Stimulated activated CD4-positive, alpha-beta T cell treated with anti-CD3 and anti-CD28 coated beads, Interleukin-4, amount 100 ng/mL, for 24 hours (primary cell): ENCODE measurements around the gene SLC7A9.
"Not testable (repeated sequence)": the region's sequence is repeated elsewhere in the genome, so short reads cannot be mapped to it uniquely, and the experiment has no call there.

Experiments used
- DNase-seq: peaks from one replicate; pipeline ENCODE4 v3.0.0-alpha.2; 2020

SLC7A9 gene

DNA sequence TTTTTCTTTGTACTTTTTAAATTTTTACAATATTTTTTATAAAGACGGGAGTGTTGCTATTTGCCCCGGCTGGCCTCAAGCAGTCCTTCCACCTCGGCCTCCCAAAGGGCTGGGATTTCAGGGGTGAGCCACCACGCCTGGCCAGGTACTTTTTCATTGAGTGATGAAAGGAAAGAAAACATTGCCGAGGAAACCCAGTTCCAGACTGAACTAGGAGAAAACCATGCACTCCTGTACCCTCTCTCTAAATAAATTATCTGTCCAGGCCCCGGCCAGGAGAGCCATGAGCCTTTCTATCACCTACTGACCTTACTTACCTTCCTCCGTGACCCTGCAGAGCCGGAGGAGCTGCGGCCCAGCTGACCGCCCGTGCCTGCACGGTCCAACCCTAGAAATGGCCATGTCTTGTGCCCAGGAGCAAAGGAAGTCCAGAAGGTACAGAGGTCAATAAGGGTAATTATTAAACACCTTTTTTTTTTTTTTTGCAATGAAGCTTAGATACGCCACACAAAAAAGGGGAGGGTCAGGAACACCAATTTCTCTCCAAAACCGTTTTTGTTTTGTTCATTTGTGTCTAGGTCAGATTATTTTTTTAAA lies at the start of gene SLC7A9:
SLC7A9 (minus strand) TSS at position 399 of the 597 bp plus-strand sequence. CDS start 1,233 bp downstream, outside the sequence.
- DNase-seq: no peak

DNA sequence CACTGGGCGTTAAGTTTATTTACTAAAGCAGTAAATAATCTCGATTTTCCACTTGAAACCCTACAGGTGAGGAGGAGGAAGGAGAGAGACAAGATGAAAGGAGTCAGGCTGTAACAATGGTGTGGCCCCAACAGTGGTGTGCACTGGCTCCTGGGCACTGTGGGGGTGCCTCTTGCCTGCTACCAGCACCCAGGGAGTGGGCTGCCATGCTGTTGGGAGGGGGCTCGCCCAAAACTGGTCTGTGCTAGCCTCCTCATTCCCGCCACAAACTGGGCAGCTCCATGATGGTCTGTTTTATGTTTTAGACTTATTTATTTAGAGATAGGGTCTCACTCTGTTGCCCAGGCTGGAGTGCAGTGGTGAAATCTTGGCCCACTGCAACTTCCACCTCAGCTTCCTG lies 49.8 kb upstream of the SLC7A9 start:
- no peak for DNase-seq

DNA sequence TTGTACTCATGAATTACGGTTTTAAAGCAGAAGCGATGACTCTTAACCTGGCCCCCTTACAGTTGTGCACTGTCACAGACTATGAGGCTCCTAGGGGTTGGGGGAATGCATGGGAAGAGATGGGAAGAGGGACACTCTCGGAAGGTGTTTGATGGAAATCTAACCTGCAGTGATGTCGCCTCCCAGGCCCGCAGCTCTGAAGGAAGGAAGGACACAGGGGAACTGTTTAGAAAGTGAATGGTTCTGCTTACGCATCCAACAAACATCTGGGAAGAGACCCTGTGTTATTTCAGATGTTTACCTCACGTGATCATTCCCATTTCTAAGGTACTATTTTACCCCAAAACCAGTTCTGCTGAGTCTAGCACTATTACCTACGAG lies 48.0 kb upstream of the SLC7A9 start:
- DNase-seq: no peak

- DNase-seq: no peak
These were observed 47.5 kb upstream of the SLC7A9 start for GRCh38 chr19:32916969-32917615.

- DNase-seq: no peak
These were observed 45.5 kb upstream of the SLC7A9 start for GRCh38 chr19:32914879-32915660.

DNA sequence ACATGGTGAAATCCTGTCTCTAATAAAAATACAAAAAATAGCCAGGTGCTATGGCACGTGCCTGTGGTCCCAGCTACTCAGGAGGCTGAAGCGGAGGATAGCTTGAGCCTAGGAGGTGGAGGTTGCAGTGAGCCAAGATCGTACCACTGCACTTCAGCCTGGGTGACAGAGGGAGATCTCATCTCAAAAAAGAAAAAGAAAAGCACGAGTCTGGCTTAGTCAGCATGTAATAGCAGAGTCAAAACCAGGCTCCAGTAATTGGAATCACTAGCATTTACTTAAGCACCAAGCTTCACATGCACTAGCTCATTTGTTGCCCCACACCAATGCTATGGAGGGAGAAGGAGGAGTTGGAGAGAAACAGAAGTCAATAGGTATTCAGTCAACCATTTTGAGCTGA lies 41.9 kb upstream of the SLC7A9 start:
- no peak for DNase-seq

- DNase-seq: no peak
These were observed 41.3 kb upstream of the SLC7A9 start for GRCh38 chr19:32910874-32911273.

GRCh38 chr19:32910094-32910493 lies 40.5 kb upstream of the SLC7A9 start:
- DNase-seq: no peak

GRCh38 chr19:32909257-32909656 lies 39.7 kb upstream of the SLC7A9 start:
- DNase-seq: no peak

DNA sequence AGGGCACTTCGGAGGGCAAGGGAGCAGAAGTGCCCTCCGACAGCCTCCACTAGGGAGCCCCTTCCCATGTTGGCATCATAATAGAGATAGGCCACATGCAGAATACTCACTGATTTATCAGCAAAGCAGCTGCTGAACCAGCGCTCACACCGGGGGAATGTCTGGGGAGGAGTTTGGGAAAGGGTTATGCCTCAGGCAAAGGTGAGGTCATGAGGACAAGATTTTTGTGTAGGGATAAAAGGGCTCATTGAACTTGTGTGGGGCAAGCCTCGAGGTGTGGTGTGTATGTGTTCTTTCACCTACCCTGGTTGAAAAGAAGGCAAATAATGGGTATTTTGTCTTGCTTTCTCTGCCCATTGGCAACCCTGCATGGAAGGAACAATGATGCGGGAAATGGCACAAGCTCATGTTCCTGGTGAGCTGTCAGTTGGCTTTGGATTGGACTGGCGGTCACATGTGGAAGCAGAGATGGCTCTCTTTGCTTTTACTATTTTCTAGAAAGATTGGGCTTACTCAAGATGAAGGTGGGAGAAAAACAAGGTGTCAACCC lies 39.1 kb upstream of the SLC7A9 start:
- DNase-seq: no peak

GRCh38 chr19:32902448-32902847 lies 32.9 kb upstream of the SLC7A9 start:
- DNase-seq: no peak

DNA sequence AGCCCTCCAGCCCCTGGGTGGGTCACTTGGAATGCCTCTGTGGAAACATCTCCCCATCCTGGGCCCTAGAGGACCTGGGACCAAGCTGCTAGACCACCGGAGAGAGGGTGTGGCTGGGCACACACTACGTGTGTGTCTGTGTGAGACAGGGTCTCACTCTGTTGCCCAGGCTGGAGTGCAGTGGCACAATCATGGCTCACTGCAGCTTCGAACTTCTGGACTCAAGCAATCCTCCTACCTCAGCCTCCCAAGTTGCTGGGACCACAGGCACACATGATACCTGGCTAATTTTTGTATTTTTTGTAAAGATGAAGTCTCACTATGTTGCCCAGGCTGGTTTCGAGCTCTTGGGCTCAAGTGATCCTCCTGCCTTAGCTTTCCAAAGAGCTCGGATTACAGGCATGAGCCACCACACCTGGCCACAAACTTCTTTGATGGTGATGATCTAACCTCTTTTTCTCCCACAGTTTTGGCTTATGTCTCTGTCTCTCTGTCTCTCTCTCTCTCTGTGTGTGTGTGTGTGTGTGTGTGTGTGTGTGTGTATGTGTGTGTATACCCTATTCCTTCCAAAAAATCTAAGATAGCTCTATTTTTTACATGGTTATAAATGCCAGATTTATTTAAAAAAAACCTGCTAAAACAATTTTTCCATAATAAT lies 32.1 kb upstream of the SLC7A9 start:
- DNase-seq: no peak

- no peak for DNase-seq
These were observed 27.1 kb upstream of the SLC7A9 start for GRCh38 chr19:32896516-32897214.

GRCh38 chr19:32895384-32895783 lies 25.8 kb upstream of the SLC7A9 start:
- DNase-seq: no peak

DNA sequence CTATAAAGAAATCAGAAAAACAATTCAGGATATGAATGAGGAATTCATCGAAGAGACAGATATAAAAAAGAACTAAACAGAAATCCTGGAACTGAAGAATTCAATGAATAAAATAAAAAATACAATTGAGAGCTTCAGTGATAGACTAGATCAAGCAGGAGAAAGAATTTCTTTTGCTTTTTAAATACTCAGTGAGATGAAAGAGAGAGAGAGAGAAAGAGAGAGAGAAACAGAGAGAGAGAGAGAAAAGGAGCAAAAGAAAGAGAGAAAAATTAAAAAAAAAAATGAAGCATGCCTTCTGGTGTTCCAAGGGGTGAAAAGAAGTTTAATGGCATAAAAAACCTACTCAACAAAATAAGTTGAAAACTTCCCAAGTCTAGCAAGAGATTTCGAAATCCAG lies 22.0 kb upstream of the SLC7A9 start:
- no peak for DNase-seq

GRCh38 chr19:32890841-32891240 lies 21.3 kb upstream of the SLC7A9 start:
- no peak for DNase-seq

GRCh38 chr19:32890326-32890725 lies 20.8 kb upstream of the SLC7A9 start:
- no peak for DNase-seq

DNA sequence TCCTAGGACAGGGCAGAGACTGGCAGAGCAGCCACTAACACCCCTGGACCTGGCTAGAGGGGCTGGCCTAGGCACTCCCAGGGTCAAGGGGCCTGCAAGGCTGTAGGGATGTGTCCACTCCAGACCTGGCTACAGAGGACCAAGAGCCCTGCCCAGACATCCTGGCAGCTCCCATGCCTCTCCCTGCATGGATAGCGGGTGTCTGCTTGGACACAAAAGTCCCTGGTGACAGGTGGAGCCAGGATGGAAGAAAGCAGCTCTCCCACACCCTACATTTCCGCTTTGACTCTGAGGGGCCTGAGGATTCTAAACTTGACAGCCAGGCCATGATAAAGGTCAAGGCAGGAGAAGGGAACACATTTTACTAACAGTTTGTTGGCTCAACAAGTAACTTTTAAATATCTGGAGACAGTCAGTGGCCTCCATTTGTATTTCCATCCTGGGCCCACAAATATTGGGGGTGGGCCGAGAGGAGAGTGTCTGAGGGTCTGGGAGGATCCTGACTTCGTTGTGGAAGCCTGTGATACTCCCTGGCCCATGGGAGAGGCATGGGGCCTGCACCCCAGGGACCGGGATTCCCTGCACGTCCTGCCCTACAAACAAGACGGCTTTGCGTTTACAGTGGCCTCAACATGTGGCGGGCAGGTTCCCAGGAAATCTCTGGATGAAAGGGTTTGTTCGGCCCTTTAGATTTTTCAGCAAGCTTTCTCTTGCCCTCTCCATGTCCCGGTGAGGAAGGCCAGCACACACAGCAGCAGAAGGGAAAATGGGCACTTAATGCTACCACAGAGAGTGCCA lies 19.8 kb upstream of the SLC7A9 start:
- DNase-seq: no peak

GRCh38 chr19:32887572-32888215 lies 18.1 kb upstream of the SLC7A9 start:
- no peak for DNase-seq

DNA sequence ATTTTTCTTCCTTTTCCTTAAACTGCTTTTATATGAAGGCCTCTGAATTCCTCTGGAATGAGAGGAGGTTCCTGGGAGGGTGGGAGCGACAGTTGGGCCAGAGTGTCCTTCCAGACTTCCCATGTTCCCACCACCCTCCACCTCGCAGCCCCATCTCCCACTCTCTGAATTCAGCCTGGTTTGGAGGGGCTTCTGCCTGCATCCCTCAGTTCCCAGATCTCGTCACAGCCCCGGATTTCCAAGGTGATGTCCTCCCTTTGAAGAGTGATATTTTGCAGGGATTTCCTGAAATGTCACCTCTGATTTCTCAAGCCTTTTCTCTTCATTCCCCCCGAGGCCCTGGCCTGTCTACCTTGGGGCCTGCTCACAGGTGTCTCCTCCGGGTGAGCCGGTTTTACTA lies 16.7 kb upstream of the SLC7A9 start:
- DNase-seq: no peak

- not testable (repeated sequence) for DNase-seq
These were observed 15.7 kb upstream of the SLC7A9 start for GRCh38 chr19:32885255-32885654.
